Measurements from ENCODE around the gene TEX19.
"Not testable (repeated sequence)": the region's sequence is repeated elsewhere in the genome, so short reads cannot be mapped to it uniquely, and the experiment has no call there.

Gene TEX19

DNA sequence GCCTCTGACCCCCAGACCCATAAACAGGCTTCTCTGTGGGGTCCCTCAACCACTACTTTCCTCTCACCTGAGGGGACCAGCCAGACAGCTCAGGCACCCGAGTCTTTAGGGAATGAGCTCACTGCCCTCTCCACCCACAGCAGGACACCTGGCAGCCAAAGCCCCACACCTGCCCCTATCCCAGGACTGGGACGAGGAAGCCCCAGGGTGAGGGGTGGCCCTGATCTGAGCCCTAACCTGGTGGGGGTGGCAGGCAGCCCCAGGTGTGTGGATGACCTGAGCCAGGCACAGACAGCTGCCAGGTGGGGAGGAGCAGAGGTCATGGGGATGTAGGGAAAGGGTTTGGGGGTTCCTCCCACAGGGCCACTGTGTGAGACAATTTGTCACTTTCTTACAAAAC, 1.7 kb upstream of the TEX19 start:
- no peak for DNase-seq

DNA sequence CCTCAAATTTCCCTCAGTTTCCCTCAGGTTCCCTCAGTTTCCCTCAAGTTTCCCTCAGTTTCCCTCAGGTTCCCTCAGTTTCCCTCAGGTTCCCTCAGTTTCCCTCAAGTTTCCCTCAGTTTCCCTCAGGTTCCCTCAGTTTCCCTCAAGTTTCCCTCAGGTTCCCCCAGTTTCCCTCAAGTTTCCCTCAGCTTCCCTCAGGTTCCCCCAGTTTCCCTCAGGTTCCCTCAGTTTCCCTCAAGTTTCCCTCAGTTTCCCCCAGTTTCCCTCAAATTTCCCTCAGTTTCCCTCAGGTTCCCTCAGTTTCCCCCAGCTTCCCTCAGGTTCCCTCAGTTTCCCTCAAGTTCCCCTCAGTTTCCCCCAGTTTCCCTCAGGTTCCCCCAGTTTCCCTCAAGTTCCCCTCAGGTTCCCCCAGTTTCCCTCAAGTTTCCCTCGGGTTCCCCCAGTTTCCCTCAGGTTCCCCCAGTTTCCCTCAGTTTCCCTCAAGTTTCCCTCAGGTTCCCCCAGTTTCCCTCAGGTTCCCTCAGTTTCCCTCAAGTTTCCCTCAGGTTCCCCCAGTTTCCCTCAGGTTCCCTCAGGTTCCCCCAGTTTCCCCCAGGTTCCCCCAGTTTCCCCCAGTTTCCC, 516 bp downstream of the TEX19 start:
- DNase-seq, result not testable (repeated sequence)

GRCh38 chr17:82361885-82362633, 3.0 kb downstream of the TEX19 start:
- no peak for DNase-seq

DNA sequence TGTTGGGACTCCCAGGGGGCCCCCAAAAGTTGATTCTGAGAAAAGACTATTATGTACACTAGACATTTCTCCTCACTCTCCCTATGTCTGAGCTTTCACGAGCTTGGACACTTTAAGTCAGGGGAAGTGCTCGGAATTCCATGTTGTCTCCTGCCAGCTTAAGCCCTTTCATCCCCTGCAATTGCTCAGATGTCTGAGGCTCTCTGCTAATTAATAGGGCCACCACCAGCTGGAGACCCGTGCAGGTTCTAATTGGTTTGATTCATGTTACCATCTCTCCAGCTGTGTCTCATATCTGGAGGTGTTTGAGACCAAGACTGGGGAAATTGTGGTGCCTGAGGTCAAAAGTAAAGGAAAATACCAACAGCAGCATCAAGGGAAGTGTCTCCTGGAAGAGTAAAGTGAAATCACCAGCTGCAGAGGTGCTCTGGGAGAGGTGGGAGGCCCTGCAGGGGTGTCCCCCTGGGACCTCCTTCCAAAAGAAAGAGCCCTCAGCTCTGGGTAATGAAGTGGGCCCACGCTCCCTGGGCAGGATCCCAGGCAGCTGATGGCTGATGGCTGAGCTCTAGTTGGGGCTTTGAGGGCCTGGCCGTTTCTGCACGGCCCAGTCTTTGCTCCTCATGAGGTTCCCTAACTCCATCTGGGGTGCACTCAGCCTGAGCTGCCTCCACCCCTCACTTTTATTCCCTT, 6.7 kb downstream of the TEX19 start:
- DNase-seq, result no peak

DNA sequence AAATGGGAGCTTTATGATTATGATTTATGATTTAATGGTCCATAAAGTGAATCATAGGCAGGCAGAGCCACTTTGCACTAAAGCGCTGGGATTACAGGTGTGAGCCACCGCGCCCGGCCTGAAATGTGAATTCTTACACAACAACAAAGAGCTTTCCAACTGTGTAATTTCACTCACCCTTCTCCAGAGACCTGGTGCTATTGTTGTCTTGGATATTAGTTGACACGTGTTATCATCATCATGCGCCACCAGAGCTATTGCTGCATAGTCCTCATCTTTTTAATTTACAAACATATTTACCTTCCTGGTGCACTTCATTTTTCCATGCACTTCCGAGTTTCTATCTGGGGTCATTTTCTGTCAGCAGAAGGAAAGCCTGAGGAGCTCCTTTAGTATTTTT, 7.7 kb downstream of the TEX19 start:
- no peak for DNase-seq

DNA sequence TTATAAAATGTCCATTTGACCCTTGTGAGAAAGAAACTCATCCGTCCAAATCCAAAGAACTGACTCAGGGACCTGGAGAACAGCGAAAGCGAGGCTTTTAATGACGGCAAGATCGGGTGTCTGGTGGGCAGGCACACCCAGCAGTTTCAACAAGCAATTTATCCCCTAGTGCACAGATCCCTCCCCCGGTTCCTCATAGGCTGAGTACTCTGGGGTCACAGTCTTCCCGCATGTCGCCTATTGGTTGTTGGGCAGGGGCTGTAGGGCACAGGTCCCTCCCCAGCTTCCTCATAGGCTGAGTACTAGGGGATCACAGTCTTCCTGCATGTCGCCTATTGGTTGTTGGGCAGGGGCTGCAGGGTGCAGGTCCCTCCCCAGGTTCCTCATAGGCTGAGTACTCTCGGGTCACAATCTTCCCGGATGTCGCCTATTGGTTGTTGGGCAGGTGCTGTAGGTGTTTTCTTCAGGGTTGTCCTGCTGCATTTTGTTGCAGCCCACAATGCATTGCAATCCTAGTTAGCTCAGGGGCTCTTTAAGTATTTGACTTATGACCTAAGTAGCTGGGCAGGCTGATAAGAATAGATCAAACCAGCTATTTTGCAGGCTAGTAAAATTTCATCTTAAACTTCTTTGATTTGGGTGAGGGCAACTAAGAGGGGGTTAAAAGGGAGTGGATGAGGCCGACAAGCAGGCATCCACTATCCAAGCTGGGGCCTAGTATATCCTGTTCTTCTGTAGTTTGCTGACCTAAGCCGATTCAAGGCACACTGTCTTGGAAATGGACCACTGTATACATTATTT, 8.9 kb downstream of the TEX19 start:
- no peak for DNase-seq

DNA sequence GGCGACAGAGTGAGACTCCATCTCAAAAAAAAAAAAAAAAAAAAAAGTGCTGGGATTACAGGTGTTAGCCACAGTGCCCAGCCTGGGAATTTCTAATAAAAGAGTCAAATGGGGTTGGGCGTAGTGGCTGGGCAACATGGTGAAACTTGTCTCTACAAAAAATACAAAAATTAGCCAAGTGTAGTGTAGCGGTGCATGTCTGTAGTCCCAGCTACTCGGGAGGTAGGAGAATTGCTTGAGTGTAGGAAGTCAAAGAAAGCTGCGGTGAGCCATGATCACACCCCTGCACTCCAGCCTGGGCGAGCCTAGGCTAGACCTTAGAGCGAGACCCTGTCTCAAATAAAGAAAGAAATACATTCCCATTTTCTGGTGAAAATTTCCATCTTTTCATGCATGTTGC, 10.2 kb downstream of the TEX19 start:
- DNase-seq, result no peak

GRCh38 chr17:82370471-82371332, 11.7 kb downstream of the TEX19 start:
- DNase-seq, result peak; percentile 38

DNA sequence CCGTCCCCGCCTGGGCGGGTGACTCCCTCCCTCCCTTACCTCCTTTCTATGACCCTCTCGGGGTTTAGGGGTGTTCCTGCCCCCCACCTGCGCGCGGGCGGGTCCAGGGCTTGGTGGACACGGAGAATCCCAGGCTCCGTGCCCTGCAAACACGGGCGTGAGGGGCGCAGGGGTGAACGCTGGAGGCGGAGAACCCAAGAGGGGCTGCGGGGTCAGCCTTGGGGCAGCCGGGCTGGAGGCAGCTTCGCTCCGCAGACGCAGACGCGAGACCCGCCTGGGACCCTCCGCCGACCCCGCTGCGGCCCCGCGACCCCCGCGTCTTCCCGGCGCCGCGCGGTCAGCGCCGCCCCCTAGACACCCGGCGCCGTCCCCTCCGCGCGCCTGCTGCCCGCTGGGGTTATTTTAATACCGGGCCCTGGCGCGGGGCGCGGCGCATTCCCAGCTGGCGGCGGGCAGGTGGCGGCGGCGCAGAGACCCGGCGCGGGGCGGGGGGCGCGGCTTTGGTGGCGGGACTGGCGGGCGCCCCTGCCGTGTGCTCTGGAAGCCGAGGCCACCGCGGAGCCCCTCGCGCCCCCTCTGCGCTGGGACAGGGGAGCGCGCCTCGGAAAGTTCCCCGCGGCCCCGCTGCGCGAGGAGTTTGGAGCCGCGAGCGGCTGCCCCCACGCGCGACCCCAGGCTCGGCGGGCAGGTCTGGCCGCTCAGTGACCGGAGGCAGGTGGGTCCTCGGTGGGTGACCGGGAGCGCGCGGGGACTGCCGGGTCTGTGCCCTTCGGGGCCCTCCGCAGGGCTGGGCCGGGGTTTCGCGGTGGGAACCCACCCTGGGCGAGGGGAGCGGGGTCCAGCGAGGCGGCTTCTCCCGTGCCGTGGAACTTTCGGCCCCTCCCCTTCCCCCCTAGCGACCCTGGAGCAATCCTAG, 12.5 kb downstream of the TEX19 start, which contains the start of gene UTS2R:
TSS of gene UTS2R (plus strand) at position 433 of the 916 bp plus-strand sequence. CDS start 2,560 bp downstream, outside the sequence.
- DNase-seq, result no peak

GRCh38 chr17:82372249-82373071, 13.4 kb downstream of the TEX19 start:
- no peak for DNase-seq

- not testable (repeated sequence) for DNase-seq
Measured at GRCh38 chr17:82373072-82373452, 14.0 kb downstream of the TEX19 start.

DNA sequence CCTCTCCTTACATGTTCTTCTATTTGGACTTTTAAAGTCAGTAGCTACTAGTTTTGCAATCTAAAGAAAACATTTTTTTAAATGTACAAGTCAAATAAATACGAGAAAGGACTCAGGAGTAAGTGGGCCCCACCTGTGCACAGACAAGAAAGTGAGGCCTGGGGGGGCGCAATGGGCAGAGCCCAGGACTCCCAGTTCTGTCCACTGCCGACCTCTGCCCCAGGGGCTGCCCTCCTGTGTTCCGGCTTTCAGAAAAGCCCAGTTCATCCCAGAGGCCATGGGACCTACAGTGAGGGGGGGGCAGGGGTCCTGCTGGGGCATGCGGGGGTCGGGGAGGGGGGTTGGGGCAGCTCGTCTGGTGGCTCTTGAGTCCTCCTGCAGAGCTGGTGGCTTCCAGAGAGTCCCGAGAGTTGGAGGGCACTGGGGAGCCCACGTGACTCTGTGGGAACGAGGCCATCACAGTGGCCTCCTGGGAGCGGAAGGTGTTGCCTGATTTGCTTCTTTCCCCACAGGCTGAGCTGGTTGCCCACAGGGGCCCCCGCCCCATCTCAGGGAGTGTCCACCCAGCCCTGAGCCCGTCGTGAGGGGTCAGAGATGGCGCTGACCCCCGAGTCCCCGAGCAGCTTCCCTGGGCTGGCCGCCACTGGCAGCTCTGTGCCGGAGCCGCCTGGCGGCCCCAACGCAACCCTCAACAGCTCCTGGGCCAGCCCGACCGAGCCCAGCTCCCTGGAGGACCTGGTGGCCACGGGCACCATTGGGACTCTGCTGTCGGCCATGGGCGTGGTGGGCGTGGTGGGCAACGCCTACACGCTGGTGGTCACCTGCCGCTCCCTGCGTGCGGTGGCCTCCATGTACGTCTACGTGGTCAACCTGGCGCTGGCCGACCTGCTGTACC, 14.9 kb downstream of the TEX19 start:
- DNase-seq, result no peak

GRCh38 chr17:82374626-82375331, 15.7 kb downstream of the TEX19 start:
- DNase-seq, result no peak

- no peak for DNase-seq
Measured at GRCh38 chr17:82375359-82376041, 16.5 kb downstream of the TEX19 start.

DNA sequence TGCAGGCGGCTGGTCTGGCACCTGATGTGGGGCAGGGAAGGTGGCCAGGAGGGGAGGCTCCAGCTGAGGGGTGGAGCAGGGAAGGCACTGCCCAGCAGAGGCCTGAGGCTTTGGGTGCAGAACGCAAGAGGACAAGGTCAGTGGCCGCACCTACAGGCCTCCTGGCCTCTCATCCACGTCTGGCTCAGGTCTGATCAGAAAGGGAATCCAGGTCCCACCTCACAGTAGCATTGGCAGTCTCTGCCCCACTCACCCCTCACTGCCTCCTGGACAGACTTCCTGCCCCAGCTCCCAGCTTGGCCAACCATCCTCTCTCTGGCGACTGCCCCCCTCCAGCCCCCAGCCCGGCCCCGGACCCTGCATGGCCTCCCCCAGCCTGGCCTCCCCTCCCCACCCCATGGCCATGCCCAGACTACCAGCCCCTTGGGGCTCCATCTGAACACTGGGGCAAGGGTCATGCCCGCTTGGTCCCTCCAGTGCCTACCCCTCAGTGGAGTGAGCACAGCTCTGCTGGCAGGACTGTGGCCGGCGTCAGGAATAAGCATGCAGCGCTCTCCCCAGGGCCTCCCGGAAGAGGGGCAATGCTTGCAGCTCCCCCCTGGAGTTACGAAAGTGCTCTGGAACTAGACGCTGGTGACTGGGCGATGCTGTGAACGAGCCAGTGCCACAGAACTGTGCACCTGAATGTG, 17.1 kb downstream of the TEX19 start:
- DNase-seq, result no peak

GRCh38 chr17:82377294-82377693, 18.2 kb downstream of the TEX19 start:
- not testable (repeated sequence) for DNase-seq

All from stimulated activated CD4-positive, alpha-beta T cell treated with anti-CD3 and anti-CD28 coated beads, Interleukin-12 subunit alpha, Interleukin-12 subunit beta, amount 100 ng/mL, for 4 hours (primary cell).